HepG2 (cell line): ENCODE data around the gene FAM83G. TPM values are rescaled to one million over a fixed set of nuclear protein-coding genes. Genes with fewer than 3 reads are reported as not detected.

ENCODE experiments used
- DMAP1 ChIP-seq: IDR thresholded peaks from 2 replicates; pipeline ENCODE4 v1.6.1; 2016
- GABPA ChIP-seq, 2 experiments: IDR thresholded peaks; 2 replicates each; pipeline ENCODE4 v1.6.1; 2011 to 2016; ENCODE audit warnings: low read depth in 2 of 2, low read length in 1 of 2, missing biosample characterization in 1 of 2, missing genetic modification characterization in 1 of 2
- LCORL ChIP-seq, 2 experiments: fragments of 450-650 bp in 1 of 2; sonication (generic) in 1 of 2; formaldehyde crosslinking in 1 of 2; IDR thresholded peaks; 2 replicates each; pipeline versions ENCODE4 v1.5.0 to v1.6.1; 2017 to 2020; ENCODE audit warnings: antibody characterized with exemption in 1 of 2, missing genetic modification reagents in 1 of 2
- MAFK ChIP-seq, 2 experiments: IDR thresholded peaks in 1 of 2; conservative IDR thresholded peaks in 1 of 2; 2 replicates each; pipeline ENCODE4 v1.6.1; 2011; ENCODE audit warnings: improper control_type of control experiment in 2 of 2, low read length in 2 of 2
- MAZ ChIP-seq, 2 experiments: sonication (generic) in 1 of 2; formaldehyde crosslinking in 1 of 2; IDR thresholded peaks; 2 replicates each; pipeline versions ENCODE4 v1.5.0 to v1.6.1; 2012 to 2020; ENCODE audit warnings: low read depth in 2 of 2, mild to moderate bottlenecking in 2 of 2, borderline replicate concordance in 1 of 2, improper control_type of control experiment in 1 of 2, low read length in 1 of 2, missing genetic modification reagents in 1 of 2, moderate library complexity in 1 of 2
- PRPF4 ChIP-seq: fragments of 200-400 bp; formaldehyde crosslinking; IDR thresholded peaks from 2 replicates; pipeline ENCODE4 v1.6.1; 2016; ENCODE audit warnings: low read length, low read depth; ENCODE audit not compliant: poor library complexity, severe bottlenecking
- RAD51 ChIP-seq: fragments of 450-650 bp; IDR thresholded peaks from 2 replicates; pipeline ENCODE4 v1.6.1; 2016; ENCODE audit warnings: borderline replicate concordance
- SMARCC2 ChIP-seq: fragments of 450-650 bp; IDR thresholded peaks from 2 replicates; pipeline ENCODE4 v1.6.1; 2017; ENCODE audit warnings: antibody characterized with exemption, mild to moderate bottlenecking
- SRSF1 ChIP-seq: fragments of 200-400 bp; formaldehyde crosslinking; optimal IDR thresholded peaks from 2 replicates; pipeline ENCODE3; 2017; ENCODE audit warnings: mild to moderate bottlenecking, low read depth, low read length, moderate library complexity
- ZNF101 ChIP-seq: sonication (generic); formaldehyde crosslinking; IDR thresholded peaks from 2 replicates; pipeline ENCODE4 v1.4.0; 2020; ENCODE audit warnings: mild to moderate bottlenecking, low read depth, missing genetic modification reagents, borderline replicate concordance
- ZNF180 ChIP-seq: sonication (generic); formaldehyde crosslinking; IDR thresholded peaks from 2 replicates; pipeline ENCODE4 v1.4.0; 2020; ENCODE audit warnings: low read depth, missing genetic modification reagents, borderline replicate concordance
- ZNF224 ChIP-seq: sonication (generic); formaldehyde crosslinking; IDR thresholded peaks from 2 replicates; pipeline ENCODE4 v1.5.0; 2020; ENCODE audit warnings: mild to moderate bottlenecking, missing genetic modification reagents
- ZNF326 ChIP-seq: sonication (generic); formaldehyde crosslinking; IDR thresholded peaks from 2 replicates; pipeline ENCODE4 v1.4.0; 2020; ENCODE audit warnings: missing genetic modification reagents, borderline replicate concordance
- ZNF777 ChIP-seq: sonication (generic); formaldehyde crosslinking; IDR thresholded peaks from 2 replicates; pipeline ENCODE4 v1.4.0; 2020; ENCODE audit warnings: missing genetic modification reagents
- polyA plus RNA-seq, 8 experiments: library from polyadenylated mRNA; depleted of rRNA in 3 of 8; stranded (reverse) in 7 of 8; unstranded in 1 of 8; fragments of >200 nt; fragmentation: Illumina TruSeq in 4 of 8; extraction: Trizol in 4 of 8; gene quantifications; 2 replicates each; pipeline versions ENCODE4 v1.2.1 to v1.2.3, GENCODE V29; 2011 to 2016; ENCODE audit warnings: low read depth in 4 of 8, missing spikeins in 1 of 8, mixed read lengths in 1 of 8; ENCODE audit not compliant: insufficient read depth in 1 of 8
- total RNA-seq, 5 experiments: library from RNA; depleted of rRNA; stranded (reverse); fragments of >200 nt; fragmentation: Illumina TruSeq; extraction: Trizol; gene quantifications; 2 replicates each; pipeline ENCODE4 v1.2.3, GENCODE V29; 2016; ENCODE audit warnings: low read depth in 1 of 5
- TF ChIP-seq, protein P1 (sequence below): sonication (generic); formaldehyde crosslinking; IDR thresholded peaks from 2 replicates; pipeline ENCODE4 v1.9.0; 2021; ENCODE audit warnings: missing genetic modification reagents, borderline replicate concordance
- TF ChIP-seq, protein P2 (sequence below): sonication (generic); formaldehyde crosslinking; IDR thresholded peaks from 2 replicates; pipeline ENCODE4 v1.5.1; 2020; ENCODE audit warnings: mild to moderate bottlenecking, missing genetic modification reagents, moderate library complexity
- TF ChIP-seq, protein P3 (sequence below): sonication (generic); formaldehyde crosslinking; IDR thresholded peaks from 2 replicates; pipeline ENCODE4 v1.8.0; 2022; ENCODE audit warnings: mild to moderate bottlenecking, missing genetic modification reagents
- TF ChIP-seq, protein P4 (sequence below): sonication (generic); formaldehyde crosslinking; IDR thresholded peaks from 2 replicates; pipeline ENCODE4 v1.4.0; 2020; ENCODE audit warnings: missing genetic modification reagents

FAM83G gene
- total and polyA plus RNA-seq, 2 of the 13 experiments (the other 11 are each of a cell fraction or from before 2014, with no cell fraction given): 13.7 to 18.6 TPM

DNA sequence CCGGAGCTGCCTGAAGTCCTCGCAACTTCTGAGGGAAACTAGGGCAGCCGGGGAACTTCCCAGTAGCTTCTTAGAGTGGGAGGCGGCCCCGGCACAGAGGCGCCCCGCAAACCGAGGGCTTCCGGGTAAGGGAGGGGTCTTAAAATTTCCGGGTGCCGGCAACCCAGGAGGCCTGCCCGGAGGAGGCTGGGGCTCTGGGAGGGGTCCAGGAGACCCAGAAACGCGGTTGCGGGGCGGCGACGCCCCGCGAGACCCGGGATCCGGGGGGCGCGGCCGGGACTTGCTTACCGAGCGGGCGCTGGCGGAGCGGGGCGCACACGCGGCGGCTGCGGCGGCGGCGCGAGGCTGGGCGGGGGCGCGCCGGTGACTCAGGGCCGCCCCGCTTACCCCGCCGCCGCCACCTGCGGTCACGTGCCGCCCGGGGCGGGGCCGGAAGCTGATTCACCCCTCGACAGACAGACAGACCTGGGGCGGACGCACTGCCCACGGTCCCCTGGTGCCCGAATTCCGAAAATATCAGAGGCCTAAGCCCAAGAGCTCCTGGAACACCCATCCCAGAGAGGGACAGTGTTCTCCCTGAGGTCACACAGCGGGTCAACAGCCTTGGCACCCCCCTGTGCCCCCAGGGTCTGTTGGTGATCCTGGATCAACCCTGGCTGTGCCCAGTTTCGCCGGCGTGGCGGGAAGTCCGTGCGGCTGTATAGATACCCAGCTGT is at the start of gene FAM83G (continued):
- TF ChIP-seq, protein P1, sequence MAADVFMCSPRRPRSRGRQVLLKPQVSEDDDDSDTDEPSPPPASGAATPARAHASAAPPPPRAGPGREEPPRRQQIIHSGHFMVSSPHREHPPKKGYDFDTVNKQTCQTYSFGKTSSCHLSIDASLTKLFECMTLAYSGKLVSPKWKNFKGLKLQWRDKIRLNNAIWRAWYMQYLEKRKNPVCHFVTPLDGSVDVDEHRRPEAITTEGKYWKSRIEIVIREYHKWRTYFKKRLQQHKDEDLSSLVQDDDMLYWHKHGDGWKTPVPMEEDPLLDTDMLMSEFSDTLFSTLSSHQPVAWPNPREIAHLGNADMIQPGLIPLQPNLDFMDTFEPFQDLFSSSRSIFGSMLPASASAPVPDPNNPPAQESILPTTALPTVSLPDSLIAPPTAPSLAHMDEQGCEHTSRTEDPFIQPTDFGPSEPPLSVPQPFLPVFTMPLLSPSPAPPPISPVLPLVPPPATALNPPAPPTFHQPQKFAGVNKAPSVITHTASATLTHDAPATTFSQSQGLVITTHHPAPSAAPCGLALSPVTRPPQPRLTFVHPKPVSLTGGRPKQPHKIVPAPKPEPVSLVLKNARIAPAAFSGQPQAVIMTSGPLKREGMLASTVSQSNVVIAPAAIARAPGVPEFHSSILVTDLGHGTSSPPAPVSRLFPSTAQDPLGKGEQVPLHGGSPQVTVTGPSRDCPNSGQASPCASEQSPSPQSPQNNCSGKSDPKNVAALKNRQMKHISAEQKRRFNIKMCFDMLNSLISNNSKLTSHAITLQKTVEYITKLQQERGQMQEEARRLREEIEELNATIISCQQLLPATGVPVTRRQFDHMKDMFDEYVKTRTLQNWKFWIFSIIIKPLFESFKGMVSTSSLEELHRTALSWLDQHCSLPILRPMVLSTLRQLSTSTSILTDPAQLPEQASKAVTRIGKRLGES (CRISPR knock-in tag): no peak
- TF ChIP-seq MAZ (IDR thresholded peaks at IDR 0.05; ENCODE audit: borderline replicate concordance, low read depth, low read length): no peak
- peak; percentile 62 for TF ChIP-seq MAZ (CRISPR knock-in tag; IDR thresholded peaks at IDR 0.05; ENCODE audit: low read depth)
- TF ChIP-seq, protein P2, sequence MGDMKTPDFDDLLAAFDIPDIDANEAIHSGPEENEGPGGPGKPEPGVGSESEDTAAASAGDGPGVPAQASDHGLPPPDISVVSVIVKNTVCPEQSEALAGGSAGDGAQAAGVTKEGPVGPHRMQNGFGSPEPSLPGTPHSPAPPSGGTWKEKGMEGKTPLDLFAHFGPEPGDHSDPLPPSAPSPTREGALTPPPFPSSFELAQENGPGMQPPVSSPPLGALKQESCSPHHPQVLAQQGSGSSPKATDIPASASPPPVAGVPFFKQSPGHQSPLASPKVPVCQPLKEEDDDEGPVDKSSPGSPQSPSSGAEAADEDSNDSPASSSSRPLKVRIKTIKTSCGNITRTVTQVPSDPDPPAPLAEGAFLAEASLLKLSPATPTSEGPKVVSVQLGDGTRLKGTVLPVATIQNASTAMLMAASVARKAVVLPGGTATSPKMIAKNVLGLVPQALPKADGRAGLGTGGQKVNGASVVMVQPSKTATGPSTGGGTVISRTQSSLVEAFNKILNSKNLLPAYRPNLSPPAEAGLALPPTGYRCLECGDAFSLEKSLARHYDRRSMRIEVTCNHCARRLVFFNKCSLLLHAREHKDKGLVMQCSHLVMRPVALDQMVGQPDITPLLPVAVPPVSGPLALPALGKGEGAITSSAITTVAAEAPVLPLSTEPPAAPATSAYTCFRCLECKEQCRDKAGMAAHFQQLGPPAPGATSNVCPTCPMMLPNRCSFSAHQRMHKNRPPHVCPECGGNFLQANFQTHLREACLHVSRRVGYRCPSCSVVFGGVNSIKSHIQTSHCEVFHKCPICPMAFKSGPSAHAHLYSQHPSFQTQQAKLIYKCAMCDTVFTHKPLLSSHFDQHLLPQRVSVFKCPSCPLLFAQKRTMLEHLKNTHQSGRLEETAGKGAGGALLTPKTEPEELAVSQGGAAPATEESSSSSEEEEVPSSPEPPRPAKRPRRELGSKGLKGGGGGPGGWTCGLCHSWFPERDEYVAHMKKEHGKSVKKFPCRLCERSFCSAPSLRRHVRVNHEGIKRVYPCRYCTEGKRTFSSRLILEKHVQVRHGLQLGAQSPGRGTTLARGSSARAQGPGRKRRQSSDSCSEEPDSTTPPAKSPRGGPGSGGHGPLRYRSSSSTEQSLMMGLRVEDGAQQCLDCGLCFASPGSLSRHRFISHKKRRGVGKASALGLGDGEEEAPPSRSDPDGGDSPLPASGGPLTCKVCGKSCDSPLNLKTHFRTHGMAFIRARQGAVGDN (CRISPR knock-in tag): peak; percentile 77
- TF ChIP-seq, protein P3, sequence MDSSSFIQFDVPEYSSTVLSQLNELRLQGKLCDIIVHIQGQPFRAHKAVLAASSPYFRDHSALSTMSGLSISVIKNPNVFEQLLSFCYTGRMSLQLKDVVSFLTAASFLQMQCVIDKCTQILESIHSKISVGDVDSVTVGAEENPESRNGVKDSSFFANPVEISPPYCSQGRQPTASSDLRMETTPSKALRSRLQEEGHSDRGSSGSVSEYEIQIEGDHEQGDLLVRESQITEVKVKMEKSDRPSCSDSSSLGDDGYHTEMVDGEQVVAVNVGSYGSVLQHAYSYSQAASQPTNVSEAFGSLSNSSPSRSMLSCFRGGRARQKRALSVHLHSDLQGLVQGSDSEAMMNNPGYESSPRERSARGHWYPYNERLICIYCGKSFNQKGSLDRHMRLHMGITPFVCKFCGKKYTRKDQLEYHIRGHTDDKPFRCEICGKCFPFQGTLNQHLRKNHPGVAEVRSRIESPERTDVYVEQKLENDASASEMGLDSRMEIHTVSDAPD (CRISPR knock-in tag): no peak
- no peak for TF ChIP-seq ZNF180 (CRISPR knock-in tag)
- no peak for TF ChIP-seq ZNF224 (CRISPR knock-in tag)
- peak; percentile 51 for TF ChIP-seq GABPA (IDR thresholded peaks at IDR 0.05; ENCODE audit: low read depth, low read length)
- peak; percentile 72 for TF ChIP-seq GABPA (CRISPR knock-in tag; IDR thresholded peaks at IDR 0.05; ENCODE audit: low read depth)
- TF ChIP-seq, protein P4, sequence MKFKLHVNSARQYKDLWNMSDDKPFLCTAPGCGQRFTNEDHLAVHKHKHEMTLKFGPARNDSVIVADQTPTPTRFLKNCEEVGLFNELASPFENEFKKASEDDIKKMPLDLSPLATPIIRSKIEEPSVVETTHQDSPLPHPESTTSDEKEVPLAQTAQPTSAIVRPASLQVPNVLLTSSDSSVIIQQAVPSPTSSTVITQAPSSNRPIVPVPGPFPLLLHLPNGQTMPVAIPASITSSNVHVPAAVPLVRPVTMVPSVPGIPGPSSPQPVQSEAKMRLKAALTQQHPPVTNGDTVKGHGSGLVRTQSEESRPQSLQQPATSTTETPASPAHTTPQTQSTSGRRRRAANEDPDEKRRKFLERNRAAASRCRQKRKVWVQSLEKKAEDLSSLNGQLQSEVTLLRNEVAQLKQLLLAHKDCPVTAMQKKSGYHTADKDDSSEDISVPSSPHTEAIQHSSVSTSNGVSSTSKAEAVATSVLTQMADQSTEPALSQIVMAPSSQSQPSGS (CRISPR knock-in tag): no peak
- no peak for TF ChIP-seq SRSF1
- TF ChIP-seq ZNF101: no peak
- TF ChIP-seq DMAP1 (CRISPR knock-in tag): 0 out of 2 replicates have a peak, but pooled peaks have one; percentile 29
- no peak for TF ChIP-seq PRPF4
- TF ChIP-seq RAD51: no peak
- peak; percentile 78 for TF ChIP-seq ZNF777 (CRISPR knock-in tag)
- TF ChIP-seq SMARCC2: no peak
- no peak for TF ChIP-seq ZNF326 (CRISPR knock-in tag)
- TF ChIP-seq MAFK (conservative IDR thresholded peaks at IDR 0.05 in 1 of 2, IDR thresholded peaks at IDR 0.05 in 1 of 2; ENCODE audit: low read length in 2 of 2): no peak
- no peak for TF ChIP-seq LCORL (IDR thresholded peaks at IDR 0.05)
- TF ChIP-seq LCORL (CRISPR knock-in tag; IDR thresholded peaks at IDR 0.05): peak; percentile 68
